Ishikawa (cell line): ENCODE data around the gene CCNL1.

ENCODE experiments used
- CEBPB ChIP-seq: IDR thresholded peaks from 2 replicates; pipeline ENCODE4 v1.6.1; 2012
- CREB1 ChIP-seq: IDR thresholded peaks from 2 replicates; pipeline ENCODE4 v1.6.1; 2012; ENCODE audit warnings: low read depth
- EGR1 ChIP-seq: IDR thresholded peaks from 2 replicates; pipeline ENCODE4 v1.6.1; 2012
- EP300 ChIP-seq: IDR thresholded peaks from 2 replicates; pipeline ENCODE4 v1.6.1; 2012; ENCODE audit warnings: borderline replicate concordance
- FOXM1 ChIP-seq: IDR thresholded peaks from 2 replicates; pipeline ENCODE4 v1.6.1; 2012; ENCODE audit warnings: low read depth, borderline replicate concordance
- MAX ChIP-seq: IDR thresholded peaks from 2 replicates; pipeline ENCODE4 v1.6.1; 2012
- NFIC ChIP-seq: IDR thresholded peaks from 2 replicates; pipeline ENCODE4 v1.6.1; 2012
- RAD21 ChIP-seq: IDR thresholded peaks from 2 replicates; pipeline ENCODE4 v1.6.1; 2012; ENCODE audit warnings: low read depth
- REST ChIP-seq: IDR thresholded peaks from 2 replicates; pipeline ENCODE4 v1.6.1; 2012; ENCODE audit warnings: low read depth, mild to moderate bottlenecking
- TAF1 ChIP-seq: IDR thresholded peaks from 2 replicates; pipeline ENCODE4 v1.6.1; 2012; ENCODE audit warnings: low read depth, mild to moderate bottlenecking
- USF1 ChIP-seq: IDR thresholded peaks from 2 replicates; pipeline ENCODE4 v1.6.1; 2012
- YY1 ChIP-seq: IDR thresholded peaks from 2 replicates; pipeline ENCODE4 v1.6.1; 2012; ENCODE audit warnings: low read depth
- ZBTB7A ChIP-seq: IDR thresholded peaks from 2 replicates; pipeline ENCODE4 v1.6.1; 2012; ENCODE audit warnings: low read depth

GRCh38 chr3:157104521-157104920 is 55.4 kb downstream of the CCNL1 start:
- TF ChIP-seq YY1 (no peak), CREB1 (no peak), REST (no peak), USF1 (no peak), FOXM1 (no peak), TAF1 (no peak), ZBTB7A (no peak), NFIC (no peak), RAD21 (no peak), MAX (no peak), EP300 (no peak), CEBPB (no peak), EGR1 (no peak)
